ENCODE measurements around the gene FREM3.

Gene FREM3

DNA sequence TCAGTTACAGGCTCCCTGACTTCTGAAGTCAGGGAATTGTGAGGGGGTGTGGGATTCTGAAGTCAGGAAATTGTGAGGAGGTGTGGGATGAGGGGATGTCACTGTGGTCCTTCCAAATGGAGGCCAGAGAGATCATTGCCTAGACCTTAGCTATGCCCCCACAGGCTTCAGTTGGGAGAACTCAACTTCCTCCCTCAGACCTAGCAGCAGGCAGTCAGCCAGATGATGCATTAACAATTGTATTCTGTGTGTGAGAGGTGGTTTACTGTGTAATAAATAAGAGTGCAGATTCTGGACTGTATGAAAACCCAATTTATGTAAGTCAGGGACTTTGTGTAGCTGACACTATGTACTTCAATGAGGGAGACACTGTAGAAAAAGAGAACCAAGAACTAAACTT lies 65.7 kb downstream of the FREM3 start:
- Histone ChIP-seq H3K27me3 (replicated peaks; ENCODE audit: control insufficient read depth, insufficient read depth, low read length) (no peaks in the 10 kb centered on the region; the same call in 1 of the 2 replicates), H3K4me3 (replicated peaks; ENCODE audit: low read depth, low read length) (no peak overlapping the region), H3K36me3 (ENCODE audit: control insufficient read depth, insufficient read depth, low read length) (no peaks in the 10 kb centered on the region)
- DNase-seq (ENCODE audit: extremely low read depth, insufficient read length), result no peak
- TF ChIP-seq, protein P1, sequence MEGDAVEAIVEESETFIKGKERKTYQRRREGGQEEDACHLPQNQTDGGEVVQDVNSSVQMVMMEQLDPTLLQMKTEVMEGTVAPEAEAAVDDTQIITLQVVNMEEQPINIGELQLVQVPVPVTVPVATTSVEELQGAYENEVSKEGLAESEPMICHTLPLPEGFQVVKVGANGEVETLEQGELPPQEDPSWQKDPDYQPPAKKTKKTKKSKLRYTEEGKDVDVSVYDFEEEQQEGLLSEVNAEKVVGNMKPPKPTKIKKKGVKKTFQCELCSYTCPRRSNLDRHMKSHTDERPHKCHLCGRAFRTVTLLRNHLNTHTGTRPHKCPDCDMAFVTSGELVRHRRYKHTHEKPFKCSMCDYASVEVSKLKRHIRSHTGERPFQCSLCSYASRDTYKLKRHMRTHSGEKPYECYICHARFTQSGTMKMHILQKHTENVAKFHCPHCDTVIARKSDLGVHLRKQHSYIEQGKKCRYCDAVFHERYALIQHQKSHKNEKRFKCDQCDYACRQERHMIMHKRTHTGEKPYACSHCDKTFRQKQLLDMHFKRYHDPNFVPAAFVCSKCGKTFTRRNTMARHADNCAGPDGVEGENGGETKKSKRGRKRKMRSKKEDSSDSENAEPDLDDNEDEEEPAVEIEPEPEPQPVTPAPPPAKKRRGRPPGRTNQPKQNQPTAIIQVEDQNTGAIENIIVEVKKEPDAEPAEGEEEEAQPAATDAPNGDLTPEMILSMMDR (IDR thresholded peaks at IDR 0.05; ENCODE audit: insufficient read depth, low read length, poor library complexity, severe bottlenecking), result no peak

DNA sequence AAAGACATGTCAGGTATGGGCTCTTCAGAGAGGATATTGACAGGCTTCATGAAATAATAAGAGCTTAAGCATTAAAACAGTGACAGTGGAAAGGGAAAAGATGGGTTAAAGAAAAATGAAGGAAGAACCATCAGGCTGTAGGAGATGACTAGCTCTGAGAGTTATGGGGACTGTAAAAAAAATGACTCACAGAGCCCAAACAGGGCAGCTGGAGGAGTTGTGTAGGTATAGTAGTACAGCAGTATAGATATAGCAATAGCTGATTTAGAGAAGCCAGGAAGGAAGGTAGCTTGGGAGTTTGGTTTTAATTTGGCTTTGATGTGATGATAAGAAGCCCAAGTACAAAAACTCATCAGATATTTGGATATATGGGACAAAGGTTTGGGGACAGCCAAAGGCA lies 66.6 kb downstream of the FREM3 start:
- H3K36me3 ChIP-seq (ENCODE audit: control insufficient read depth, insufficient read depth, low read length), result no peaks in the 10 kb centered on the region
- H3K4me3 ChIP-seq (replicated peaks; ENCODE audit: low read depth, low read length), result no peak overlapping the region
- DNase-seq (ENCODE audit: extremely low read depth, insufficient read length), result no peak
- TF ChIP-seq, protein P1 (IDR thresholded peaks at IDR 0.05; ENCODE audit: insufficient read depth, low read length, poor library complexity, severe bottlenecking), result no peak
- H3K27me3 ChIP-seq (replicated peaks; ENCODE audit: control insufficient read depth, insufficient read depth, low read length), result no peaks in the 10 kb centered on the region; the same call in 1 of the 2 replicates

DNA sequence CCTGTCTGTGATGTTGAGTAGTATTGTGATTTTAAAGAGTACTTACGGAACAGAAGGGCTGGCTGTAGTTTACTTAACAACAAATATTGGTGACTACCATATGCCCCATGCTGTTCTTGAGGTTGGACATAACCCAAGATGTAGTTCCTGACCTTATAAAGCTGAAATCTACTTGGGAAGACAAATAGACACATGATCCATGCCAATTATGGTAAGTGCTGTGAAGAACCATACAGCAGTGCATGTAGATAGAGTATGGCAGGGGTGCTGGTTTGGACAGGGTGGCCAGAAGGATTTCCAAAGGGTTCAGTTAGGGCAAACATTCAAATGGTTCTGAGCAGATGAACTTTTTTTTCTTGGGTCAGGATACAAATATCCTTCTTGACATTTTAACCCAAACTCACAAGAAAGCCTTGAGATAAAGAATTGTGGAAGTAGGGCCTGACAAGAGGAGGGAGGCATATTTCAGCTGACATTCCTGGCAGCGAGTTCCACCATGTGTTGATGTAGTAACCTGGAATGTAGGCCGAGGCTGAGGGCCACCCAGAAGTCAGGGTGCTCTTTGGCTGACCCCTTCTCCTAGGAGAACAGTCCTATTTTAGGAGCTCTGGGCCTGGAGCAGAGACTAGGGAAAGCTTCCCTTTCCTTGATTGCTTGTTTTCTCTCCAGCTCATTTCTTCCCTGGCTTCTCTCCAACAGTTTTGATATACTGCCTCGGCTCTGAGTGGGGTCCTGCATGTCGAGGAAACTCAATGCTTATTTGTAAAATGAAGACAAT lies 74.2 kb downstream of the FREM3 start:
- Histone ChIP-seq H3K4me3 (replicated peaks; ENCODE audit: low read depth, low read length) (no peak overlapping the region), H3K27me3 (replicated peaks; ENCODE audit: control insufficient read depth, insufficient read depth, low read length) (no peaks in the 10 kb centered on the region), H3K36me3 (ENCODE audit: control insufficient read depth, insufficient read depth, low read length) (no peaks in the 10 kb centered on the region)
- TF ChIP-seq, protein P1 (IDR thresholded peaks at IDR 0.05; ENCODE audit: insufficient read depth, low read length, poor library complexity, severe bottlenecking), result no peak
- no peak for DNase-seq (ENCODE audit: extremely low read depth, insufficient read length)

DNA sequence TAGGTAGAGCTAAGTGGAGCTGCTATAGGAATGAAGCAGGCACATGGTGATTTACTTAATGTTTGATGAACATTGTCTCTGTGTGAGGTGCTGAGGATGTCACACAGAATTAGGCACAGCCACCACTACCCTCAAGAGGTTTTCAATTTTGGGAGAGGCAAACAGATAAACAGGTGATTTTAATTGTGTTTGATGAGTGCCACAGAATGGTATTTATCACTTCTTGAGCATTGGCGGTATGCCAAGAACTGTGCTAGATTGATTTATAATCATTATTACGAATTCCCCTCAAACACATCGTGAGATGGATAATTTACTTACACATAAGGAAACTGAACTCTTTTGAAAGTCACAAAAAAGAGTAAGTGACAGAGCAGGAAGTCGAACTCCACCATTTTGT lies 74.8 kb downstream of the FREM3 start:
- H3K27me3 ChIP-seq (replicated peaks; ENCODE audit: control insufficient read depth, insufficient read depth, low read length), result no peaks in the 10 kb centered on the region; the same call in 1 of the 2 replicates
- TF ChIP-seq, protein P1 (IDR thresholded peaks at IDR 0.05; ENCODE audit: insufficient read depth, low read length, poor library complexity, severe bottlenecking), result no peak
- no peaks in the 10 kb centered on the region for H3K36me3 ChIP-seq (ENCODE audit: control insufficient read depth, insufficient read depth, low read length)
- H3K4me3 ChIP-seq (replicated peaks; ENCODE audit: low read depth, low read length), result no peak overlapping the region
- no peak for DNase-seq (ENCODE audit: extremely low read depth, insufficient read length)

DNA sequence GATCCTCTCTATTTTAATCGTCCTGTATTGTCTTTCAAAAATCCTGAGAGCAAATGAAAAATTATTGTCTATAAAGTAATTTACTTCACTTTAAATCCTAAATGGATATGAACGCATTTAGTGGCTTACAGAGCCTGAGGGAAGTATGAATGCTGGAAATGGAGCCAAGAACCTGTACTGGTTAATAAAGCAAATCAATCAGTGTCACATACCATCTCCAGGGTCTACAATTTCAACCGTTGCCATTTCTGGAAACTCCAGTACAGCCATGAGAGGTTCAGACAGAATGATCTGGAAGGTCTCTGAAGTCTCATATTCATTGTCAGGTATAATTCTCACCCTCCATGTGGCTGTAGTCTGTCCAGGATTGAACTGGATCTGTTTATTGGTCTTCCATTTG lies 76.6 kb downstream of the FREM3 start:
- TF ChIP-seq, protein P1 (IDR thresholded peaks at IDR 0.05; ENCODE audit: insufficient read depth, low read length, poor library complexity, severe bottlenecking), result no peak
- H3K36me3 ChIP-seq (ENCODE audit: control insufficient read depth, insufficient read depth, low read length), result no peaks in the 10 kb centered on the region
- DNase-seq (ENCODE audit: extremely low read depth, insufficient read length), result no peak
- H3K27me3 ChIP-seq (replicated peaks; ENCODE audit: control insufficient read depth, insufficient read depth, low read length), result no peaks in the 10 kb centered on the region; the same call in 1 of the 2 replicates
- H3K4me3 ChIP-seq (replicated peaks; ENCODE audit: low read depth, low read length), result no peak overlapping the region

Data from GM06990 (cell line).